GM15510 (cell line): Measurements from ENCODE around the gene CTSD.

Source experiments
- POLR2A ChIP-seq: IDR thresholded peaks from 3 replicates; pipeline ENCODE4 v1.6.1; 2011; ENCODE audit warnings: borderline replicate concordance; ENCODE audit not compliant: insufficient read length; ENCODE audit errors: extremely low read depth

Gene CTSD

GRCh38 chr11:1746956-1747752, 16.6 kb downstream of the CTSD start:
- no peak for TF ChIP-seq POLR2A

GRCh38 chr11:1746511-1746931, 17.2 kb downstream of the CTSD start:
- no peak for TF ChIP-seq POLR2A

GRCh38 chr11:1745701-1746320, 17.9 kb downstream of the CTSD start:
- TF ChIP-seq POLR2A: no peak

- no peak for TF ChIP-seq POLR2A
These were observed 18.6 kb downstream of the CTSD start for GRCh38 chr11:1744891-1745700.

- TF ChIP-seq POLR2A: no peak
These were observed 19.4 kb downstream of the CTSD start for GRCh38 chr11:1744137-1744886.

GRCh38 chr11:1743585-1744136, 20.1 kb downstream of the CTSD start:
- no peak for TF ChIP-seq POLR2A

GRCh38 chr11:1742869-1743584, 20.7 kb downstream of the CTSD start:
- no peak for TF ChIP-seq POLR2A

GRCh38 chr11:1742371-1742770, 21.4 kb downstream of the CTSD start:
- TF ChIP-seq POLR2A: no peak

GRCh38 chr11:1741741-1742140, 22.0 kb downstream of the CTSD start:
- TF ChIP-seq POLR2A: no peak

GRCh38 chr11:1740786-1741530, 22.8 kb downstream of the CTSD start:
- TF ChIP-seq POLR2A: no peak

GRCh38 chr11:1739576-1739975, 24.2 kb downstream of the CTSD start:
- no peak for TF ChIP-seq POLR2A

- TF ChIP-seq POLR2A: no peak
These were observed 25.3 kb downstream of the CTSD start for GRCh38 chr11:1738380-1738779.
